NCI-H1092 treated with DMSO at 0.1 percent for 48 hours (cell line): ENCODE results near the gene COL4A1.

Source experiments
- DNase-seq: peaks from one replicate; lab custom pipeline; 2025; lab: John Stamatoyannopoulos, UW

The COL4A1 gene

DNA sequence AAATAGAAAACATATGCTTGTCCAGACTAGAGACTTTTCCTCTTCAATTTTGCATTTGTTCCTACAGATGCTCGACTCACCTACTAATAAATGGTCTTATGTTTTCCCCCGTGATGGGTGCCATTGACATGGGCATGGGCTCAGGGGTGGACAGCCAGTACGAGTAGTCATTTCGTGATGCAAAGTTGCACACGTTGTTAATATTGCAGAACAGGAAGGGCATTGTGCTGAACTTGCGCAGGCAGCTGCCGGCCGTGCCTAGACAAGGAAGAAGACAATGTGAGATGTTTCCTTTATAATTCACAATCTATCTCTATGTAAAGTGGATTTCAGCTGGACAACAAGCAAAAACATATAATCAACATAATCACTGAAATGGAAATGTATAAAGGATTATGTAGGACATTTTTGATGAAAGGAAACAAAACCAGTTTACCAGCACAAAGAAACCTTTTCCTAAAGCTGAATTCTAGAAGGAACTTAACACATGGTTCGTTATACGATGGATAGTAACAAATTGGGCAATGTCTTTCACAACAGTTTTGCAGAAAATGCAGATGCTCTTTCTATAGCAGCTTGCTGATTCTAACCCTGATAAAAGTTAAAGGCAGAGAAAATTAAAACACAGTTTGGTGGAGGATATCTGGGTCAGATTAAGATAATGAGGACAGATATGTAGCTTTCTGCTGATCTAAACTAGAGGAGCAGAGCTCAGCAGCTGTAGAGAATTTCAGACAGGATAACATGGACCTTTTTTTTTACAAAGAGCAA, 145.7 kb downstream of the COL4A1 start:
- DNase-seq: no peak

DNA sequence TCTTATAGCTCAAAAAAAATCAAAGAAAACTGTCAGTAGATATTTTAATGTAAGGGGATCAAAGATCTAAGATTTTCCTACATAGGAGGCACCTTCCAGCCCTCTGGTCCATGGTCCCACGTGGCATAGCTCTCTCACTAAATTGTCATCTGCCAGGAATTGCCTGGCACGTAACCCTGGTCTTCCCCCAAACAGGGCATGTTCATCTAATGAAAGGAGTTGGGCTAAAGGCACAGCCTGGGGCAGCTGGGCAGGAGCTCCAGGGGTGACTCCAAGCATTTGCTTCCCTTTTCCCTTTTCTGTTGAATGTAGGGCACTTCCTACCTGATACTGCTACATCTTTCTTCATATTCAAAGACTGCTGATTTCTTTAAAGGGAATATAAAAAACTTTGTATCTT, 148.7 kb downstream of the COL4A1 start:
- DNase-seq: no peak

DNA sequence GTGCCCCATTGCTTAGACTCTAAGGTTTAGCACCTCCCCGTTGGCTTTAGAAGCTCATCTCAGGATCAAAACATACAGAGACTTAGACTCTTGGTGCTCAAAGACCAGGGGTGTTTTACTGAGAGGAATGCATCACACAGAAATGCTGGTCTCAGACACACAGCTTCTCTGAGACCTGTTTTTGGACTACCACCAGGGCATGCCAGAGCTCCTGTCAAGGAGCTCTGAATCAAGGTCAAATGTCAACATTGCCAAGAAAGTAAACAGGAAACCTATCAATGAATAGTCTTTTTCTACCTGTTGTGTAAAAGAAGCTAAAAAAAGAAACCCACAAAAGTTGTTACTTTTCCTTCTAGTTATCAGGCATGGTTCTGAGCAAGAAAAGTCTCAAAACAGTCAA, 149.2 kb downstream of the COL4A1 start:
- no peak for DNase-seq

DNA sequence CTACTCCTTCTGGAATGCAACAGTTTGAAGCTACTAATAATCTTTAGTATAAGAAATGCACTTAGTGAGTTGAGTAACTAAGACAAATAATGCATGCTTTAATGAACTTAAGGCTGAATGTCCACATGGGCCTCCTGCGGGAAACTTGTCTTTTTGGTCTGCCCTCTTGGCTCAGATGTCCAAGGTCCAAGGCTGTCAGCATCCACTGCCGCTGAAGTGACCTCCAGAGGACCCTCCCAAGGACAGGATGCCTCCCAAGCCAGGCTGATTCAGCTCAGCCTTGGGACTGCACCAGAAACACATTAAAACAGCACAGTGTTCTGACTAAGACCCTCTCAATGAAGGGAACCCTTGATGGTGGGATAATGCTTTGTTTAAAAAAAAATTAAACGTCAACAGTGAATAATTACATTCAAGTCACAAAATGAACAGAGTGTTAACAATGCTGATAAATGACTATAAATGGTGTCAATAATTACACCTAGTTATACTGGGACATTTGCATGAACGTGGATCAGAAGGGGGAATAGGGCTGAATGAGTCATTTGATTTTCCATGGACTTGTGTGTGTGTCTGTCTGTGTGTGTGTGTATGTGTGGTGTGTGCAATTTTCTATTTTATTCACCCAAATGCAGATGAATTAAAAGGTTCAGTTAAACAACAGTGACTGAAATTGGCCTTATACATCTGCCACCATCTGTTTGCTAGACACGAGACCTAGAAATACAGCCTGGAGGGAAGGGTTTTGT, 150.5 kb downstream of the COL4A1 start:
- no peak for DNase-seq

DNA sequence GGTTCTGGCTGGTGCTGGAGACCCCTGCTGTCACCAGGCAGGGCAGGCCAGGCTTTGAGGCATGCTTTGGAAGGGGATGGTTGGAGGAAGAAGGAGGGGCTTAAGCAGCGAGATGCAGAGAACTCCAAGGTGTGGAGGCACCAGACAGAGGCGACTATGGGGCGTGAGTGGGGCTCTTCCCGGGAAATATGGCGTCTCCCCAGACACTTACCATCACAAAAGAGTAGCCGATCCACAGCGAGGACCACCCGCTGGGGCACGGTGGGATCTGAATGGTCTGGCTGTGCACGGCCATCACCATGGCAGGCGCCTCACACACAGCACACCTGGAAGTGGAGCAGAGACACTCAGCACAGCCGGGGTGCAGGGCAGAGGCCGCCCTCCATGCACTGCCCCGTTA, 151.9 kb downstream of the COL4A1 start:
- no peak for DNase-seq

DNA sequence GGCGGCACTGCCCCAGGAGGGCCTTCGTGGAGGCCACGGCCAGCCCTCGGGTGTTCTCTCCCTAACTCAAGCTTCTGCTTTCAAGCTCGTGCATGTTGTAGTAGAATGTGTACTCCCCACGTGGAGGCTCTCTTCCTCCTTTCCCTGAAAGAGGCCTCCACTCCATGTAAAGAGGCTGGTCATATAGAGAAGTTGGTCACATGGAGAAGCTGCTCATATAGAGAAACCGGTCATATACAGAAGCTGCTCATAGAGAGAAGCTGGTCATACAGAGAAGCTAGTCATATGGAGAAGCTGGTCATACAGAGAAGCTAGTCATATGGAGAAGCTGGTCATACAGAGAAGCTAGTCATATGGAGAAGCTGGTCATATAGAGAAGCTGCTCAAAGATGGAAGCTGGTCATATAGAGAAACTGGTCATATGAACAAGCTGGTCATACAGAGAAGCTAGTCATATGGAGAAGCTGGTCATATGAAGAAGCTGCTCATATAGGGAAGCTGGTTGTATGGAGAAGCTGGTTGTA, 152.5 kb downstream of the COL4A1 start:
- no peak for DNase-seq

DNA sequence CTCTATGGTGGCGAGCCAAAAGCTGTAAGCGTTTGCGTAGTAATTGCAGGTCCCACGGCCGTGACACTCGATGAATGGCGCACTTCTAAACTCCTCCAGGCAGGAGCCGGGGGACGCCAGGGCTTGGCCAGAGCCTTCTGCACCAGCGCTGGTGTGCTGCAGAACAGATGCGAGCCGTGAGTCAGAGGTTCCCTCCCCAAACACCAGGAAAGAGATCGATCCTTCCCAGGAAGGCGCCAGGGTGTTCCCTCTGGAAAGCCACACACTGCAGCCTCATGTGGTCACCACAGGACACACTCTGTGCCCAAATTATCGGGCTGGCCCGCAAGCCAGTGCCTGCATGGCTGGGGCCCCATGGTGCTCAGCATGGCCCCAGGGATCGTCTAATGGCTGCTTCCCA, 154.6 kb downstream of the COL4A1 start:
- no peak for DNase-seq

DNA sequence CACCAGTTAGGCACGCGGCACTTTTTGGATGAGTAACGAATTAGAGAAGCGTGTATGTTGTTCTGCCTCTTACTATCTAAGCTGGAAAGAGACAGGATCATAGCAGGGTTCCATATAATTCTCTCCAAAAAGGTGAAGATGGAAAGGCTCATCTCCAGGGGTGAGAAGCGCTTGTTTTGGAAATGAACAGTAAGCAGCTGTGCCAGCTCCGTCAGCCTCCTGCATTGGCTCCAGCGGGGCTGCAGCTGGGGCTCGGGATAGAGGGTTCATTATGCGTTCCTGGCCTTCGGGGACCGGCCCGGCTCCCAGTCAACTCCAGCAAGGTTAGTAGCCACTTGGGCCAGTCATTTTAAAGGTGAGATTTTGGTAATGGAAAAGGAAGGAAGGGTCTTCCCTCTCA, 155.5 kb downstream of the COL4A1 start:
- no peak for DNase-seq

DNA sequence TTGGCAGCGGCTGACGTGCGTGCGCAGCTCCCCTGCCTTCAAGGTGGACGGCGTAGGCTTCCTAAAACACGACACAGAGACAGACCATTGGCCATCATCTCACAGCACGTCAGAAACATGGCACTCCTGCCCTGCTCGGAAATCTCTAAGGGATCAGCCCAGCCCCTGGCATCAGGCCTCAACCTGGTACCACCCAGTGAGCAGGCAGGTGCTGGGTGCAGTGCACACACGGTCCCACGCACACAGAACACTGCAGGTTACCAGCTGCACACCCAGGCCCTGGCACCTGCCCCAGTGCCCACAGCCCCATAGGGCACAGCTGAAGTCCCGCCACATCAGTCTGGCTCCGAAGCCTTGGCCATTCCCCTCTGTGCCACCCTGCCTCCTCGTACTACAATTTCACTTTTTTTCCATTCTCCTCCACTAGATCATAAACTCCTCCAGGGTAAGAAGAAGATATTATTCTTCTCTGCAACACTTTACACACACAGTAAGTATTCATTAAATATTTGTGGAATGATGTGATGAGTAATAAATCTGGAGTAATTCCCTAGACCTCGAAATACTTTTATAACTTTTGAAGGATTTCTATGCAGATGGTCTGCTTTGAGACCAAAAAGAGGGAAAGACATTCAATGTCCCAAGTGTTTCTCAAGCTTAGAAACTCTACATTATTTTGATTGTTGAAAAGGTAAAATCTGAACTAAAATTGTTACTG, 156.4 kb downstream of the COL4A1 start:
- no peak for DNase-seq

DNA sequence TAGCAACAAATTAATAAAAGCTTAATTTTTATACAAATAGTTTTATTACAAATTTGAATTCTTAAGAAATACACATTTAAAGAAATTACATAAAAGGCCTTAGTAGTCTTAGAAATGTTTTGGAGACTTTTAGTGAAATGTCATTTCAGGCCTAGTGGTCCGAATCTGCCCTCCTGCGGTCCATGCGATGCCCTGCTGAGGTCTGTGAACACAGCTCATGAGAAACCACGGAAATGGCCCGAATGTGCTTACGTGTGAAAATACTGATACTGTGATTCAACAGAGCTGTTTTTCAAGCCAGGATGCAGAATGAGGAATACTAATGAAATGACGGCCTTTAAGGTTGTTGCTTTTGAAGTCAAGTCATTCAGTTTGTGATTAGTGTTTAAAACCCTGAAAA, 157.9 kb downstream of the COL4A1 start:
- no peak for DNase-seq

DNA sequence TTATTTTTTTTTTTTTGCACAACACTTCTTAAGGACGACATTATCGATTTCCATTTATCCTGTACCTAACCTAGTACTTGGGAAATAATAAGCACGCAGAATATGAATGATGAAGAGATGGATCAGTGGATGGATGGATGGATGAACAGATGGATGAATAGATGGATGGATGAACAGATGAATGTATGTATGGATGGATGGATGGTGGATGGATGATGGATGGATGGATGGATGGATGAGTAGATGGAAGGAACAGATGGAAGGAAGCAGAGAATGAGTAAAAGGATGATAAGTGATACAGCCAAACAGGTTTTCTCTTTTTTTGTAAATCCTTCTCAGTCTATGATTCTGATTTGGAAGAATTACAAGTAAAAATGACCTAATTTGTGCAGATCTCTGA, 166.9 kb downstream of the COL4A1 start:
- no peak for DNase-seq

DNA sequence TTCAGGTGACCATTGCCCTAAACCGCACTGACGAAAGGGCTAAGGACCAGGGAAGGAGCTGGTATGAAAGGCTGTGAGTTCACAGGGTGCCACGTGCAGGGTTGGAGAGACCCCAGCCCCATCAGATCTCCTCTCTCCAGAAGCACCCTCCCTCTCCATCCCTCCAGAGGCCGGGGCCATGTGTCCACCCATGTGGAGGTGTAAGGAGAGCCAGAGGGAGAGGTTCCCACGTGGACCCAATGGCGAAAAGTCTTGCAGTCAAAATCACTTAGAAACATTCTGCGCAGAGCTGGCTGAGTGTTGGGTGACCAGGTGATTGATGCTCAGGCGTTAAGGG, 168.3 kb downstream of the COL4A1 start:
- DNase-seq: no peak

DNA sequence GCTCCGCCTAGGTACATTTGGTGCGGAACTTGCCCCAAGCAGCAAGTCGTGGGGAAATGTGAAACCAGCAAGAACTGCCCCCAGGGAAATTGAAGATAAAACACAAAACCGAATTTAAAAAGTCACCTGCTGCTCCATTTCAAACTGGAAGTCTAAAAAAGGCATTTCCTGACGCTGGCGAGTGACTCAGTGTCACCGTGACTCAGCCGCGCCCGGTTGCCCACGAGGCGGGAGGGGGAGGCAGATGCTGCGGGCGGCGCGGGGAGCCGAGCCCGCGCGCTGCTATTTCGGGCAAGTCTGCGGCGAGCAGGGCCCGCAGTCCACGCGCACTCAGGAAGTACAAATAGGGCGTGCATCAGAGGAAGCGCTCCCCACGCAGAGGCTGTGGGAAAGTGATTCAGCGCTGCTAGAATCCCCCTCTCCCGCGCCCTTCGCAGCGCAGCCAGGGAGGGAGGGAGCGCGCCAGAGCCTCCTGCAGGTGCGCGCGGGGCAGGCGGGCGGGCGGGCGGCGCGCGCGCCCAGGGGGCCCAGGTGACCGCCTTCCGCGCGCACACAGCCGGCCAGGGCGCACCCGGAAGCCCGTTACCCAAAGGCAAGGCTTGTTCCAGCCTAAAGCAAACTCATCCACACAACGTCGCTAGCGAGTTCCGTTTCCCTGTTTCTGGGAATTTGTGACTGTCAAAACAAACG, 168.8 kb downstream of the COL4A1 start:
- DNase-seq: peak; percentile 53

DNA sequence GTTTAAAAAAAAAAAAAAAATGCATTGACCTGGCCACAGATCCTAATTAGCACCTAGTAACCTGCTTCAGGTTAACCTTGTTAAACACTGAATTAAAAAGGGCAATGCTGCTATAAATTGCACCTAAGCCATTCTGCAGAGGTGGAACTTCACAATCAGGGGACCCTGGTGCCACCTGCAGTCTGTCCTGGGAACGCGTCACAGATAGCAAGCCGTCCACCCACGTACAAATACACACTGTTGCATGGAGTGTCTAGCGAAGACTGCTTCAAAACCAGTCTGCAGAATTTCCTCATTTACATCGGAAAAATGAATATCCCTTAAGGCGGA, 169.3 kb downstream of the COL4A1 start:
- DNase-seq: peak; percentile 77

DNA sequence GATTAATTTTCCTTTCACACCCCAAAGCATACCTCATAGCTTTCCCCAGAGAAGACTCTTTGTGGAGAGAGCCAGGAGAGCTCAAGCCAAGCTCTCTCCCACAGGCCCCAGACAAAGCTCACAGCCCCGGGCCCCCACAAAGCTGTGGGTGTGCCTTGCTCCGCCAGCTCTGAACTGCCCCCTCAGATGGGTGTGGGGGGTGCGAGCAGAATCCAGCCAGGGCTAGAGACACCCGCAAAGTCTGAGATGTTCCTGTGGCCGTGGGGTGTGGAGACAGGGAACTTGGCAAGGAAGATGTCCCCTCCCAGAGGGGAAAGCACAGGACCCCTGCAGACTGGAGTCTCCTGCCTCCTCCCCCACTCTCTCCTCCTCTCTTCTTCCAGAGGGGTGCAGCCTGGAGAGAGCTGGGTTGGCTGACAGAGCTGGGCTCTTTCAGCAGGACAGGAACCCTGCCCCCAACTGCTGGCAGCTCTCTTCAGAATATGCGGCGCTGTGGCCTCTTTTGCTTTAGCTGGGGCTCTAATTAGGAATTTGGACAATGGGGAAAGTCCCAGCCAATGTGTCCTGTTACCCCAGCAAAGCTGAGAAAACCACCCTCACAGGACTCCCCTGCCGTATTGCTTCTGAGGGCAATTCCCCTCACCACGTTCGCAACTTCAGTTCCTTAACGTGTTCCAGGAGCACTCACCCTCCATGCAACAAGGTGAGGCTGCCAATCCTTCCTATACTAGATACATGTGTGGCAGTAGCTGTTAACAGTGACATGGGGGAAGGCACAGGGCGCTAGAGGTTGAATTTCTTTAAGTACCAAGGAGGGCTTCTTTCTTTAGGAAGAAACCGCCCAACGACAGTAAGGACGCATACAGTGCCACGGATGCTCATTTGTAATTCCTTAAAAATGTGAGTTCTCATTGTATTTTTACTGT, 170.0 kb downstream of the COL4A1 start:
- DNase-seq: no peak

DNA sequence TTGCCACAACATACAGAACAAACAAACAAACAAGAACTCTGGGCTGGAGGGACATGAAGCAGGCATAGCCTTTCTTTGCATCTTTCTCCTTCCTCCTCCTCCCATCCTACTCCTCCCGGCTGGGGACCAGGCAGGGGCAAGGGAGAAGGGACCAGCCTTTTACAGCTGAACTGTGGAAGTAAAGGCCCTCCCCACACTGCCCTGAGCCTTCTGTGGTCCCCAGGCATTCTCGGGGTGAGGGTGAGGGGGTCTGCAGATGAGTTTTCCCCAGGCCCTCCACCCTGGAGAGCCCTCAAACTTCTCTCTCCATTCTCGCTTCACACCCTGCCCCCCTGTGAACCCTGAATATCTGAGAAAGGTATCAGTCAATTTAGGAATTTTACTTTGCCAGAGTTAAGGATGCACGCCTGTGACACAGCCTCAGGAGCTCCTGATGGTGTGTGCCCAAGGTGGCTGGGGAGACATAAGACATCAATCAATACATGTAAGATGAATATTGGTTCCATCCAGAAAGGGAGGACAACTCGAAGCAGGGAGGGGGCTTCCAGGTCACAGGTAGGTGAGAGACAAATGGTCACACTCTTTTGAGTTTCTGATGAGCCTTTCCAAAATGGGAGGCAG, 170.9 kb downstream of the COL4A1 start:
- no peak for DNase-seq

DNA sequence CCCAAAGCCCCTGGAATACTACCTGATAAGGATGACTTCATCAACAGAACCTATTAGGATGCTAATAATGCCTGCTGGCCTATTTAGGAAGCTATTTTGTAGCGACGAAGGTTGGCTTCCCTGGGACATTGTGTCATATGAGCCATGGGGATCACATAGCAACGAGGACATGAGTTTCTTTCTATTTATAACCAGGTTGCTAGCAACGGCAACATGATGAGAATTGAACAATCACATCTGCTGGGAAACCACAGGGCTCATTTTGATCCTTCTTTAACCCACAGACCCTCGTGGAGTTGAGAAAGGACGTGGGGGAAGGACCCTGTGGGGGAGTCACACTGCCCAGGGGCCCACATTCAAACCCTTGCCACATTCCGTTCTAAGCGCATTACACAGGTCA, 172.2 kb downstream of the COL4A1 start:
- DNase-seq: no peak

DNA sequence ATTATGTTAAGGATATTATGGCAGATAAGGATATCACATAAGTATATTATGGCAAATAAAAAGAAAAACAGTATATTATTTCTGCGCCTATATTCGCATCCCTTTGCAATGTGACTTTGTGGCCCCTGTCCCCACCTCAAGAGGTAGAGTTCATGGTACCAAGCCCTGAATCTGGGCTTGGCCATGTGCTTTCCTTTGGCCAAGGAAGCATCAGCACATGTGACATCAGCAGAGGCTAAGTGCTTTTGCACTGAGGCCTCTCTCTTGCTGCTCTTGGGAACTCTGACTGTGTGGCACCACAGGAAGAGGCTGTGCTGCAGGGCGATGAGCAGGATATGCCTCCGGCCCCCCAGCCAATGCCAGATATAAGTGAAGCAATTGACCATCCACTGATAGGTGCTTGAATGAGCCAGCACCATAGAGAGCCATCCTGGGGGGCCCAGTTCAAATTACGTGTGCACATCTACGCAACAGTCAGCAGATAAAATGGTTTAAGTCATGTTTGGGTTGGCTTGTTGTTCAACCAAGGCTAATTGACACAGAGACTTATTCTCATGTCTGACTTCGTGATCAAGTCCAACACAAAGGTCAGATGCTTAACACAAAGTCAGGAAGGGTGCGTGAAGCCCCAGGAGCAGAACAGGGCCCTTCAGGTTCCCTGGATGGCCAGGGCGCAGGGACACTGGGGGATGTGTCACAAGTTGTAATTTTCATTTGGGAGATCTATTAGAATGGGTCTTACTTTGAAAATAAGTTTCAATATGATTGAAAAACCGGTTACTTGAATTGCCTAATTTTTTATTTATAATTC, 173.3 kb downstream of the COL4A1 start:
- no peak for DNase-seq

DNA sequence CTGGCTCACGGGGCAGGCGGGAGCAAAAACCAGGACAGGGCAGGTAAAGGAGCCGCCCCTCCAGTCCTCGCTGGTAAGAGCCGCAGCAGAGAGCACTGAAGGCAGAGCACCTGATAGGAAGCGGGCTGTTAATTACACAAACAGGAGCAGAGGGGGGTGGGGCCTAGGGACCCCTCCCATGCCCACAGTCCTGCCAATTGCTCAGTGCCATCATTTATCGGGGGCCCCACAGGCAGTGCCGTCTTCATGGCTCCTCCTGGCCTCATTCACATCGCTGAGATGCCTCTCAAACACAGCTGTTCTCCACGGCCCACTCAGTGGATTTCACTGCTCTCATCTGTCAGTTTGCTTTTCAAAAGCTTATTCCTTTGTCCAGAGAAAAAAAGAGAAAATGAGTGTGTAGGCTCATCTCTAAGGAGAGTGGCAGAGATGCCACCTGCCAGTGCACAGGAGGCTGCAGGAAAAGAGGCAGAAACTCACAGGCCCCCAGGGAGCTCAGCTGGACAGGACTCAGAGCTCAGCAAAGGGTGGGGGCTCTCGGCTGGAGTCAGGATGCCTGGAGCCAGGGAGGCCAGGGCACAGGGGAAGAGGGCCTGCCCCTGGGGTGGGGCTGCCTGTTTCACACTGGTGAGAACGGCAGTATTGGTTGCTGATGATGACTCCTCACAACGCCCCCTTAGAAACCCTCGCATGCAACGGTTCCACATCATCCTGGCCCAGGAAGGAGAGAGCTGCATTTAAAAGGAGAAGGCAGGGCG, 174.6 kb downstream of the COL4A1 start:
- peak; percentile 72 for DNase-seq
